Bronchial epithelial cell (primary cell): ENCODE measurements around the gene CDHR2. TPM values are rescaled to one million over a fixed set of nuclear protein-coding genes. Genes with fewer than 3 reads are reported as not detected.

Source experiments
- DNase-seq: peaks from one replicate; pipeline ENCODE4 v3.0.0-alpha.2; 2010; ENCODE audit warnings: low read depth
- FAIRE-seq: peaks from 2 replicates; lab custom pipeline; 2011; peaks lifted over from hg19 to GRCh38; lab: Jason Lieb, UNC
- H3K27me3 ChIP-seq: 2 replicates; pipeline ENCODE4 v1.5.1; 2011; ENCODE audit warnings: low read length; ENCODE audit not compliant: control insufficient read depth, insufficient read depth
- H3K36me3 ChIP-seq: 2 replicates; pipeline ENCODE4 v1.5.1; 2011; ENCODE audit warnings: low read length; ENCODE audit not compliant: control insufficient read depth, insufficient read depth
- H3K4me3 ChIP-seq: 2 replicates; pipeline ENCODE4 v1.5.1; 2011; ENCODE audit warnings: mild to moderate bottlenecking, low read depth, low read length, control low read depth
- total RNA-seq: library from RNA; depleted of rRNA; stranded (reverse); fragments of >200 nt; gene quantifications from 2 replicates; pipeline ENCODE4 v1.2.1, GENCODE V29; 2014
- TF ChIP-seq, protein P1 (sequence below): IDR thresholded peaks from 2 replicates; pipeline ENCODE4 v1.5.1; 2011; ENCODE audit warnings: mild to moderate bottlenecking, moderate library complexity, low read length, control low read depth, inconsistent platforms; ENCODE audit not compliant: insufficient read depth, severe bottlenecking

CDHR2 gene
- total RNA-seq, 1 donor from 2014 or later: under 0.01 TPM

DNA sequence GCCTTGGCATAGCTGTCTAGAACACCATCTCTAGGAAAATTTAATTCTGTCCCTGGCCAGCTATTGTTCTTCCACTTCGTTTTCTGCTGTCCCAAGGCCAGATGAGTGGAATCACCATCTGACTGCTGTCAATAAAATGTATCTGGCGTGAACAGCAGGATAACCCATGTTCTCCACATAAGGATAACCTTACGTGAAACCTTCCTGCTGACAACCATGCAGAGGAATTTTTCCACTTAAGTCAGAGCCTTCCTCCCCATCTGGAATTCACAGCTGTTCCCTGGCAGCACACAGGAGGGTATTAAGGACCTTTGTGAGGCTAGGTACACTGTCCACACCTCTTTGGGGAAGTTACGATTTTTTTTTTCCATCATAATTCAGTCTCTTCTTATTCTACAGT is 40.5 kb upstream of the CDHR2 start:
- FAIRE-seq (no peak), DNase-seq (no peak)
- Histone ChIP-seq H3K36me3 (peaks cover 3% of the 10 kb centered on the region), H3K27me3 (no peaks in the 10 kb centered on the region), H3K4me3 (no peak overlapping the region)
- TF ChIP-seq, protein P1, sequence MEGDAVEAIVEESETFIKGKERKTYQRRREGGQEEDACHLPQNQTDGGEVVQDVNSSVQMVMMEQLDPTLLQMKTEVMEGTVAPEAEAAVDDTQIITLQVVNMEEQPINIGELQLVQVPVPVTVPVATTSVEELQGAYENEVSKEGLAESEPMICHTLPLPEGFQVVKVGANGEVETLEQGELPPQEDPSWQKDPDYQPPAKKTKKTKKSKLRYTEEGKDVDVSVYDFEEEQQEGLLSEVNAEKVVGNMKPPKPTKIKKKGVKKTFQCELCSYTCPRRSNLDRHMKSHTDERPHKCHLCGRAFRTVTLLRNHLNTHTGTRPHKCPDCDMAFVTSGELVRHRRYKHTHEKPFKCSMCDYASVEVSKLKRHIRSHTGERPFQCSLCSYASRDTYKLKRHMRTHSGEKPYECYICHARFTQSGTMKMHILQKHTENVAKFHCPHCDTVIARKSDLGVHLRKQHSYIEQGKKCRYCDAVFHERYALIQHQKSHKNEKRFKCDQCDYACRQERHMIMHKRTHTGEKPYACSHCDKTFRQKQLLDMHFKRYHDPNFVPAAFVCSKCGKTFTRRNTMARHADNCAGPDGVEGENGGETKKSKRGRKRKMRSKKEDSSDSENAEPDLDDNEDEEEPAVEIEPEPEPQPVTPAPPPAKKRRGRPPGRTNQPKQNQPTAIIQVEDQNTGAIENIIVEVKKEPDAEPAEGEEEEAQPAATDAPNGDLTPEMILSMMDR: no peak

GRCh38 chr5:176513788-176514187 is 35.4 kb upstream of the CDHR2 start:
- FAIRE-seq (no peak), DNase-seq (no peak)
- TF ChIP-seq, protein P1: no peak
- Histone ChIP-seq H3K4me3 (no peak overlapping the region), H3K27me3 (no peaks in the 10 kb centered on the region), H3K36me3 (no peaks in the 10 kb centered on the region)

DNA sequence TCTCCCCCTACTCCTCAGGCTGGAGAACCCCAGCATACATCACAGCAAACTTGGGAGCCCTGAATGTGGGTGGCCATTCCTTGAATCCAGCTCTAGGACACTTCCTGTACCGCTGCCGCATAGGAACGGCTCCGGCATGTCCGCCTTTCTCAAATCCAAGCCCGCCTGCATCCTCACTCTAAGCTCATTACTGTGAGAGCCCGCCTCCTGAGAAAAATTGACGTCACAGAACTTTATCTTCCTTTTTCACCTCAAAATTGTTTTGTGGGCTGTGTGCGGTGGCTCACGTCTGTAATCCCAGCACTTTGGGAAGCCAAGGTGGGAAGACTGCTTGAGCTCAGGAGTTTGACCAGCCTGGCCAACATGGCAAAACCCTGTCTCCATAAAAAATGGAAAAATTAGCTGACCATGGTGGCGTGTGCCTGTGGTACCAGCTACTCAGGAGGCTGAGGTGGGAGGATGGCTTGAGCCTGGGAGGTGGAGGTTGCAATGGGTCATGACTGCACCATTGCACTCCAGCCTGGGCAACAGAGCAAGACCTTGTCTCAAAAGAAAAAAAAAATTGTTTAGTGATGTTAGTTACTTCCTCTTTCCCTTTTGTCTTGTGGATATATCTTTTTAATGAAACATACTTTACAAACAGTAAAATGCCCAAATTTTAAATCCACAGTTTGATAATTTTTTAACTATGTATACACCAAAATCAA is 34.7 kb upstream of the CDHR2 start:
- Histone ChIP-seq H3K36me3 (no peaks in the 10 kb centered on the region), H3K4me3 (no peak overlapping the region), H3K27me3 (no peaks in the 10 kb centered on the region)
- no peak for DNase-seq
- TF ChIP-seq, protein P1: no peak
- no peak for FAIRE-seq

DNA sequence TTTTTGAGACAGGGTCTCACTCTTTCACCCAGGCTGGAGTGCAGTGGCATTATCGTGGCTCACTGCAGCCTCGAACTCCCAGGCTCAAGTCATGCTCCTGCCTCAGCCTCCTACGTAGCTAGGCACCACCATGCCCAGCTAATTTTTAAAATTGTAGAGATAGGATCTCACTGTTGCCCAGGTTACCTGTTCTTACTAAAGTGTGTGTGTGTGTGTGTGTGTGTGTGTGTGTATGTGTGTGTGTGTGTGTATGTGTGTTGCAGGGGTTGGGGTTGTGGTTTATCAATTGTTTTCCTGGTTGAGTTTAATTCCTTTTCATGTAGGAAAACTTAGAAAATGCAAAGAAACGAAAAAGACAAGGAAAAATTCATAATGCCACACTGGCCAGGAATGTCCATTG is 33.7 kb upstream of the CDHR2 start:
- TF ChIP-seq, protein P1: no peak
- no peaks in the 10 kb centered on the region for H3K27me3 ChIP-seq
- no peak overlapping the region for H3K4me3 ChIP-seq
- H3K36me3 ChIP-seq: no peaks in the 10 kb centered on the region
- DNase-seq (no peak), FAIRE-seq (no peak)

- FAIRE-seq: no peak
- TF ChIP-seq, protein P1: no peak
These were observed 32.0 kb upstream of the CDHR2 start for GRCh38 chr5:176517053-176517661.

More at GRCh38 chr5:176517053-176517661, 32.0 kb upstream of the CDHR2 start:
- Histone ChIP-seq H3K27me3 (no peaks in the 10 kb centered on the region), H3K4me3 (no peak overlapping the region), H3K36me3 (no peaks in the 10 kb centered on the region)
- DNase-seq: no peak
